Stomach (tissue), 4 donors: ENCODE results near the gene LRMDA.

ENCODE experiments used
- EP300 ChIP-seq: sonication (generic); formaldehyde crosslinking; IDR thresholded peaks from one replicate; pipeline ENCODE4 v1.6.1; 2017; ENCODE audit warnings: antibody characterized with exemption
- POLR2A ChIP-seq, 4 donors: fragments of 450-650 bp; IDR thresholded peaks; one replicate each; pipeline ENCODE4 v1.6.1; 2016; ENCODE audit warnings: antibody characterized with exemption in 4 of 4, control low read depth in 2 of 4, mild to moderate bottlenecking in 1 of 4, moderate library complexity in 1 of 4
- POLR2AphosphoS5 ChIP-seq, 3 donors: sonication (generic); formaldehyde crosslinking; IDR thresholded peaks; one replicate each; pipeline ENCODE4 v1.6.1; 2016; ENCODE audit warnings: antibody characterized with exemption in 3 of 3
- TF ChIP-seq, protein P1 (sequence below), 7 experiments: fragments of 450-650 bp in 4 of 7; fragments of 200-600 bp in 3 of 7; sonication (generic) in 3 of 7; IDR thresholded peaks; one replicate each; pipeline ENCODE4 v1.5.1; 2016 to 2019; ENCODE audit warnings: antibody characterized with exemption in 7 of 7, control low read depth in 2 of 7, mild to moderate bottlenecking in 1 of 7

- TF ChIP-seq, protein P1, sequence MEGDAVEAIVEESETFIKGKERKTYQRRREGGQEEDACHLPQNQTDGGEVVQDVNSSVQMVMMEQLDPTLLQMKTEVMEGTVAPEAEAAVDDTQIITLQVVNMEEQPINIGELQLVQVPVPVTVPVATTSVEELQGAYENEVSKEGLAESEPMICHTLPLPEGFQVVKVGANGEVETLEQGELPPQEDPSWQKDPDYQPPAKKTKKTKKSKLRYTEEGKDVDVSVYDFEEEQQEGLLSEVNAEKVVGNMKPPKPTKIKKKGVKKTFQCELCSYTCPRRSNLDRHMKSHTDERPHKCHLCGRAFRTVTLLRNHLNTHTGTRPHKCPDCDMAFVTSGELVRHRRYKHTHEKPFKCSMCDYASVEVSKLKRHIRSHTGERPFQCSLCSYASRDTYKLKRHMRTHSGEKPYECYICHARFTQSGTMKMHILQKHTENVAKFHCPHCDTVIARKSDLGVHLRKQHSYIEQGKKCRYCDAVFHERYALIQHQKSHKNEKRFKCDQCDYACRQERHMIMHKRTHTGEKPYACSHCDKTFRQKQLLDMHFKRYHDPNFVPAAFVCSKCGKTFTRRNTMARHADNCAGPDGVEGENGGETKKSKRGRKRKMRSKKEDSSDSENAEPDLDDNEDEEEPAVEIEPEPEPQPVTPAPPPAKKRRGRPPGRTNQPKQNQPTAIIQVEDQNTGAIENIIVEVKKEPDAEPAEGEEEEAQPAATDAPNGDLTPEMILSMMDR (IDR thresholded peaks at IDR 0.05): no peak
- TF ChIP-seq POLR2A (IDR thresholded peaks at IDR 0.05) (no peak), POLR2AphosphoS5 (IDR thresholded peaks at IDR 0.05) (no peak), EP300 (no peak)
Measured at GRCh38 chr10:76149602-76150138, 718.2 kb downstream of the LRMDA start.
